DMS79 treated with DMSO at 0.1 percent for 48 hours (cell line): ENCODE data around the gene KCNG2.
"Not testable (repeated sequence)": the region's sequence is repeated elsewhere in the genome, so short reads cannot be mapped to it uniquely, and the experiment has no call there.

Source experiments
- DNase-seq: peaks from one replicate; lab custom pipeline; 2025; lab: John Stamatoyannopoulos, UW

The KCNG2 gene

DNA sequence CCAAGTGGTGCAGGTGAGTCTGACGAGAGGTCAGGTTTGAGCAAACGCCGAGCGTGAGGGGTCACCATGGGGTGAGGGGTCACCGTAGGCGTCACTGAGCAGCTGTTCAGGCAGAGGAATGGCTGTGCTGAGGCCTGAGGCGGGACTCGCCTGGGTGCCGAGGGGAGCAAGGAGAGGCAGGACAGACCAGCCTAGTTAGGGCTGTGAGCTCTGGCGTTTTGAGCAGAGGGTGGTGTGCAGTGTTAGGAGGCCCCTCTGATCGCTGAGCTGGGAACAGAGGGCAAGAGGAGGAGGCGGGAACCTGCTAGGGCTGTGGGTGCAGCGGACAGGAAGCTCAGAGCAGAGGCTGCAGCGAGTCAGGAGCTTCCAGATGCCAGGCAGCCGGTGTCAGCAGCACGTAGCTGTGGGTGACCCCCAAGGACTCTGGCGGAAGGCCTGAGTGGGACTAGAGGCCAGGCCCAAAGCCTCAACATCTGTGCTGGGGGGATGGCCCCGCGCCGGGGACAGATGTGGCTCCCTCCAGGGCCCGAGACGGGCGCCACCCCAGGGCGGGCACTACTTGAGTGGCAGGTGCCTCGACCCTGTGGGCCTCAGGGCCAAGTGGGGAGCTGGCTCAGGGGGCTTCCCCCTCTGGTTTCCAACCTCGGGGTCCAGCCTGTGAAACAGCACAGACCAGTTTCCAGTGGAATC is 55.7 kb downstream of the KCNG2 start:
- DNase-seq = no peak

DNA sequence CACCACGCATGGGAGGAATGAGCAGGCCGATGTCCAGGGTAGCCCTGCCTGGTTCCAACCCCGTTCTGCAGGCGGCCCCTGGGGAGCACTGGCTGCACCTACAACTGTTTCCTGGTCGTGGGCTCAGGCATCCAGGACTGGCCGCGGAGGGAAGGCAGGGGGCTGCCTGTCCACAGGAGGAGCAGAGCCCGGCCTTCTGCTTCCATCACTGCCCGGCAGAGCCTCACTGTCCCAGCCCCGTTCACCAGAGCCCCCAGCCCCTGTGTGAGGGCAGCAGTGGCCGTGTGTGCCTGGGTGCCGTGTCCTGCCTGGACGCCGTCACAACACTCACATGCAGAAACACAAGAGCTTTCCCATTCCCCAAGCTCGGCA is 56.2 kb downstream of the KCNG2 start:
- DNase-seq = no peak

DNA sequence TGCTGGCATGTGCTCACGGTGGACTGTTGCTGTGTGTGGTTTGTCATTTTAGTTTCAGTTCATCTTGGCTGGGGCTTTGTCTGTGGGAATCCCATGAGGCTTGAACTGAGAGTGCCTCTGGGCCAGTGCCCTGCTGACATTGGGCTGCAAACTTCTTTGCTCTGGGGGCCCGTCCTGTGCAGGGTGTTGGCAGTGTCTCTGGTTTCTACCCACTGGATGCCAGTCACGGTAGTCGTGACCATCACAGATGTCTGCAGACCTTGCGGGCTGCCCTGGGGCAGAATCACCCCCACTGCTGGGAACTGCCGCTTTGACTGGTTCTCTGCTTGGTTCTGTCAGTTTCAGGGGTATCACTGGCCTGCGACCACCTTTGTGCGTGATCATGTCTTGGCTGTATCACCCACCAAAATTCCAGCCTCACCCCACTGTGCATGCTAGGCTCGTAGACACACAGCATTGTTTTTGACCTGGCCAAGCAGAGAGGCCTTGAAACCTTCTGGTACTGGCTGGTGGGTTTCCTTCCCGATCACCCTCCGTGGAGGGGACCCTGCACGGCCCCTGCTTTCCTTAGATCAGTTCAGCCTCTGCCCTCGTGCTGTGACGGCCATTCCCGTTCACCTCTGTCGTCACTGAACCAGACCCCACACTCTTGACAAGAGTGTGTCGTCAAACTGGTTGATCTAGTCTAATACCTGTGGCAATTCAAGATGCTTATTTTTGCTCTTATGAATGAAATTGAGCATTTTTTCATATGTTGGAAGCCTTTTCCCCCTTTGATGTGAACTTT is 57.6 kb downstream of the KCNG2 start:
- peak; percentile 30 for DNase-seq

DNA sequence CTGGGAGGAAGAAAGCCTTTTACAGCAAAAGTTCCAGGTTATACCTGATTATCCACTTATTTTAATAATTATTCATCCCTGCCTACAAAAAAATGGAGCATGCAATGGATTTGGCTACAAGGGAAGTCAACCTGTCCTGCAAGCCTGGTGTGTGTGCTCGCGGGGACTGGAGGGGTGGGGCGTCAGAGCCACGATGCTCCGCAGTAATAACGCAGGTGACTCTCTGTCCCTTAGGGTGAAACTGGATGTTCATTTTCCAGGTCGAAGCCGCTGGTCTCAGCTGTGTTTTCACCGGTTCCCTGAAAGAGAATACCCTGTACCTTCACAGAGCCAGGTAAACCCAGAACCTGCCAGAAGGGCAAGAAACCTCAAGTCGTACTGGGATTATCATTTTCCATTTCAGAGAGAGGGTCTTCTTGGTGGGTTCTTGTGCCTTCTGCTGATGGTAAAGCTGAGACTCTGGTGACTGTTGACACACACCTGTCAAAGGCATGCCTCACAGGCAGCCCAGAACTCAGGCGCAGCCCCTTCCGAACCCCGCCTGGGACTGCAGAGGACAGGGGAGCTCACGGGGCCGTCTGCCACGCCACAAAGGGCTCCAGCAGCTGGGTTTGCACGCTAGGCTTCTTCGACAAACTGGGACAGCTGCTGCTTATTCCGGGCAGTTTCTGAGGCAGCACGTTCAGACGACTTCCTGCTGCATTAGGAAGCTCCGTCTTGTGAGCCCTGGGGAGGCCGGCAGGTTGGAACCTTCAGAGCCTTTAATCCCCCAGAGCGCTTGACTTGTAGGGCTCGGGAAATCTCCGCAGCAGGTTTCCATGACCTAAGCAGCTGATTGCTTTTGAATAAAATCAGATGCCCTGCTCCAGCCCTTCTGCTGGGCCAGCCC is 58.6 kb downstream of the KCNG2 start:
- DNase-seq = peak; percentile 69

DNA sequence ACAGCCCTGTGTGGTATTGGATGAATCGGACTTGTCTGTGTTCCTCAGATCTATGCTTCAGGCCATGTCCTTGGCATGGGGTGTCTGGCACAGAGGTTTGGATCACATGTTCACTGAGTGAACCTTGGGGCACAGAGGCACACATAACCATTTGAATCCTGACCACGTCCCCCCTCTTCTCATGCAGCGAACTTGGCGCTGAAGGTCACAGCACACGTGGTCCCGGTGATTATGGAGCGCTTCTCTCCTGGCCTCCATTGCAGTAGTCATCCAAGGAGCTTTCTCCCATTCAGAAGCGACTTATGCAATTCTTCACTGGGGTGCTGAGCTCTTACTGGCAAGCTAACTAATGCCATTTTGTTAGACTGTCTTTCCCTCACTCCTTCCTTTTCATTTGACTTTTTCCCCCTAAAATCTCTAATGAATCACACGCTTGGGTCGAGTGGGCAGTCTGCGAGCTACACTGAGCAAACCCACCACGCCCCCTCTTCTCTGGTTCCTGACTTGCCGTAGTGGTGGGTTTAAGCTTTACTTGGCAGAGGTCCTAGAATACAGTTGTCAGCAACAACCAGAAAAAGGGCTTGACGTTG is 59.4 kb downstream of the KCNG2 start:
- DNase-seq = peak; percentile 84

DNA sequence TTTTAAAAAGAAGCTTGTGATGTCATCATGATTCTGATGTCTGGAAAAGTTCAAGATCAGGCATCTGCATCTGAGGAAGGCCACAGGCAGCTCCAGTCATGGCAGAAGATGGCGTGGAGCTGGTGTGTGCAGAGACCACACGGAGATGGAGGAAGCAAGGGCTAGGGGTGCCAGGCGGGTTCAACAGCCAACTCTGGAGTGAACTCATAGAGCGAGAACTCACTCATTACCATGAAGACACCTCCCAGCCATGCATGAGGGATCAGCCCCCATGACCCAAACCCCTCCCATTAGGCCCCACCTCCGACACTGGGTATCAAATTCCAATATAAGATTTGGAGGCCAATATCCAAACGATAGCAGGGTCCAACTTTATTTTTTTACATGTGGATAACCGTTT is 61.6 kb downstream of the KCNG2 start:
- no peak for DNase-seq

DNA sequence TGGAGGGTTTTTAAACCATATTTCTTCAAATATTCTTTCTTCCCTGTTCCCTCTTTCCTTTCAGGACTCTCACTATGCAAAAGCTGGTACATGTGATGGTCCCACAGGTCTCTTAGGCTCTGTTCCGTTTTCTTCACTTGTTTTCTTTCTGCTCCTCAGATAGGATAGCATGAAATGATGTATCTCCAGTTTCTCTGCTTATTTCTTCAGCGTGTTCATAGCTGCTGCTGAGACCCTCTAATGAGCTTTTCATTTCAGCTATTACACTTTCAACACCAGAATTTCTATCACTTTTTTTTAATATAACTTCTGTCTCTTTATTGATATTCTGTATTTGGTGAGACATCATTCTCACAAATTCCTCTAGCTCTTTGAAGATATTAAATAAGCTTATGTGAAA is 63.9 kb downstream of the KCNG2 start:
- no peak for DNase-seq

DNA sequence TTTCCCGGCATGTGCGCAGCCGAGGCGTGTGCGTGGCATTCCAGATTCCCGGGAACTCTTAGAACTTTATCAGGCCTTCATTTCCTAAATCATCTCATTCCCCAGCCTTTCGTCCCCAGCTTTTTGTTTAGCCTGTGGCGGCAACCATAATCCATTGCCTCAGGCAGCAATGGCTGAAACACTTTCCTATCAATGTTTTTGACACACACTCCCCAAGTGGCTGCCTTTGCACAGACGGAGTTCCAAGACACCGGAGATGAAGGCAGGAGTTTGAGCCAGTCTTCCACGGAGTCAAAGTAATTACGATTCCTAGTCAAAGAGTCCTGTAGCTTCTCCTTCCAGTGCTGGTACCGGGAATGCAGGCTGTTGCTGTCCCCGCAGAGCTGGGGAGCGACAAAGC is 64.8 kb downstream of the KCNG2 start:
- DNase-seq = no peak

DNA sequence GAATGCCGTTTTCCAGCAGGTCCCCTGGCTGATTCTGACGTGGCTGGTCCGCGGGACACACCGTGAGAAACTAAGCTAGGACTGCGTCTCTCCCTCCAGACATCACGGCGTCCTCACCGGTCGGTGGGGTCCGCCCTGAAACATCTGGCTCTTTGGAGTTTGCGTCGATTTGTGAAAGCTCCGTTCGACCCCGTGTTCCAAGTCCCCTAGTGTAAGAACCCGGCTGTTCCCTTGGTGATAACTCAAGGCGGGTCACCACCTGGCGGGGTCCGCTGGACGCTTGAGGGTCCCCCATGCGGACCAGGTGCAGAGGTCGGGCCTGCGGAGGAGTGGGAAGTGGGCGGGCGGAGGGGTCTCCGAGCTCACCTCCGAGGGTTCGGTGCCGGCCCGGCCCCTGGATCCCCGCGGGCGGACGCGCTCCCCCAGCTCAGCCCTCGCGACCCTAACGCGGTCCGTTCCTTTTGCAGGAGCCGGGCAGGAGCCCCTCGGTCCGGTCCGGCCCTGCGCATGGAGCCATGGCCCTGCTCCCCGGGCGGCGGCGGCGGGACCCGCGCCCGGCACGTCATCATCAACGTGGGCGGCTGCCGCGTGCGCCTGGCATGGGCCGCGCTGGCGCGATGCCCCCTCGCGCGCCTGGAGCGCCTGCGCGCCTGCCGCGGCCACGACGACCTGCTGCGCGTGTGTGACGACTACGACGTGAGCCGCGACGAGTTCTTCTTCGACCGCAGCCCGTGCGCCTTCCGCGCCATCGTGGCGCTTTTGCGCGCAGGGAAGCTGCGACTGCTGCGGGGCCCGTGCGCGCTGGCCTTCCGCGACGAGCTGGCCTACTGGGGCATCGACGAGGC is 65.6 kb downstream of the KCNG2 start:
- no peak for DNase-seq

DNA sequence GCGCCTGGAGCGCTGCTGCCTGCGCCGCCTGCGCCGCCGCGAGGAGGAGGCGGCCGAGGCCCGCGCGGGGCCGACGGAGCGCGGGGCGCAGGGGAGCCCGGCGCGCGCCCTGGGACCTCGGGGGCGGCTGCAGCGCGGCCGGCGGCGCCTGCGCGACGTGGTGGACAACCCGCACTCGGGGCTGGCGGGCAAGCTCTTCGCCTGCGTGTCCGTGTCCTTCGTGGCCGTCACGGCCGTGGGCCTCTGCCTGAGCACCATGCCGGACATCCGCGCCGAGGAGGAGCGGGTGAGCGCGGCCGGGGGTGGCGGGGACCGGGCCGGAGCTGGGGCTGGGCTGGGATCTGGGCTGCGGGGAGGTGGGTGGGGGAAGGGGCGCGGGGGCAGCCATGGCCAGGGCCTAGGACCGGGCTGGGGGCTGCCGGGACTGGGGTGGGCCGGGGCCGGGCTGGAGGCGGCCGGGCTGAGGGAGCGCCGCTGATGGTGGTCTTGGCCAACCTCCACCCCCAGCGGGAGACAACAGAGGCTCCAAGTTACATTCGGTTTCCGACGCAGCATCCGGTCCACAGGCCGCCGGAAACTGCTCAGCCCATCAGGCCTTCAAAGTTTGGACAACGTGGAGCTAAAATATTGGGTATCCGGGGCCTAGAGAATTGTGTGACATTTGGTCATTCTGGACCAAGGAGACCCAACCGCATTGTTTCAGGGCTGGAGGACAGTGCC is 66.4 kb downstream of the KCNG2 start:
- no peak for DNase-seq

DNA sequence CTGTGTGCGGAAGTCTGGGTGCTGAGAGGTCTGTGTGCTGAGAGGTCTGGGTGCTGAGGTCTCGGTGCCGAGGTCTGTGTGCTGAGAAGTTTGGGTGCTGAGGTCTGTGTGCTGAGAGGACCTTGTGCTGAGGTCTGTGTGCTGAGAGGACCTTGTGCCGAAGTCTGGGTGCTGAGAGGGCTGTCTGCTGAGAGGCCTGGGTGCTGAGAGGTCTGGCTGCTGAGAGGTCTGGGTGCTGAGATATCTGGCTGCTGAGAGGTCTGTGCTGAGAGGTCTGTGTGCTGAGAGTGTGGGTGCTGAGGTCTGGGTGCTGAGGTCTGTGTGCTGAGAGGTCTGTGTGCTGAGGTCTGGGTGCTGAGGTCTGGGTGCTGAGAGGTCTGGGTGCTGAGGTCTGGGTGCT is 67.2 kb downstream of the KCNG2 start:
- DNase-seq = not testable (repeated sequence)

DNA sequence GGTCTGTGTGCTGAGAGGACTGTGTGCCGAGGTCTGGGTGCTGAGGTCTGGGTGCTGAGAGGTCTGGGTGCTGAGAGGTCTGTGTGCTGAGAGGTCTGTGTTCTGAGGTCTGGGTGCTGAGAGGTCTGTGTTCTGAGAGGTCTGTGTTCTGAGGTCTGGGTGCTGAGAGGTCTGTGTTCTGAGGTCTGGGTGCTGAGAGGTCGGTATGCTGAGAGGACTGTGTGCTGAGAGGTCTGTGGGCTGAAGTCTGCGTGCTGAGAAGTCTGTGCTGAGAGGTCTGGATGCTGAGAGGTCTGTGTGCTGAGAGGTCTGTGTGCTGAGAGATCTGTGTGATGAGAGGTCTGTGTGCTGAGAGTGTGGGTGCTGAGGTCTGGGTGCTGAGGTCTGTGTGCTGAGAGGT is 68.2 kb downstream of the KCNG2 start:
- not testable (repeated sequence) for DNase-seq

DNA sequence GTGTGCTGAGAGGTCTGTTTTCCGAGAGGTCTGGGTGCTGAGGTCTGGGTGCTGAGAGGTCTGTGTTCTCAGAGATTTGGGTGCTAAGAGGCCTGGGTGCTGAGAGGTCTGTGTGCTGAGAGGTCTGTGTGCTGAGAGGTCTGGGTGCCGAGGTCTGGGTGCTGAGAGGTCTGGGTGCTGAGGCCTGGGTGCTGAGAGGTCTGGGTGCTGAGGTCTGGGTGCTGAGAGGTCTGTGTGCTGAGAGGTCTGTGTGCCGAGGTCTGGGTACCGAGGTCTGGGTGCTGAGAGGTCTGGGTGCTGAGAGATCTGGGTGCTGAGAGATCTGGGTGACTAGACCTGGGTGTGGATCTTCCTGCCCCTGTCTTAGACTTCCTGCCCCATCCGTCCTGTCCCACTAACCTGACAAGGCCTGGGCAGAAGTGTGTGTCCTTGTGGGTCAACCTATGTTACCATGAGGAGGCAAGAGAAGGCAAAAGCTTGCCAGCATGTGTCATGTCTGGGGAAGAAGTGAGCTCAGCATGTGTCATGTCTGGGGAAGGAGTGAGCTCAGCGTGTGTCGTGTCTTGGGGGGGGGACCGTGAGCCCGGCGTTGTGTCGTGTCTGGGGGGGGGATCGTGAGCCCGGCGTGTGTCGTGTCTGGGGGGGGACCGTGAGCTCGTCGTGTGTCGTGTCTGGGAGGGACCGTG is 69.3 kb downstream of the KCNG2 start:
- DNase-seq = no peak

DNA sequence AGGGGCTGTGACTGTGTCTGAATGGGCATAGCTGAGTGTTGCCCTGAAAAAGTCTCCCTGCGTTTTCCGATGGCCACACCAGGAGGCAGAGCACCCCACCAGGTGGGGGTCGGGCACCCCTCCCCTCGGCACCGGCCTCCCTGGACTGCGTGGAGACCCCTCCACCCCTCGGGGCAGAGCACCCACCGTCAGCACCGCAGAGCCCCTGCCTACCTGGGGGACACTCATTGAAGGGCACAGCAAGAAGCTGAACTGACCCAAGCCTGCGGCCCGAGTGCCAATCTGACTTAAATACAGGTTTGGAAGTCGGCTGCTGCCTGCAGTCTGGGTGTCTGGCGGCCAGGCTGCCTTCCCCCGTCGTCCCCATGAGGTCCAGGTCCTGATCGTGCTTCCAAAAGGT is 69.9 kb downstream of the KCNG2 start:
- DNase-seq = no peak

DNA sequence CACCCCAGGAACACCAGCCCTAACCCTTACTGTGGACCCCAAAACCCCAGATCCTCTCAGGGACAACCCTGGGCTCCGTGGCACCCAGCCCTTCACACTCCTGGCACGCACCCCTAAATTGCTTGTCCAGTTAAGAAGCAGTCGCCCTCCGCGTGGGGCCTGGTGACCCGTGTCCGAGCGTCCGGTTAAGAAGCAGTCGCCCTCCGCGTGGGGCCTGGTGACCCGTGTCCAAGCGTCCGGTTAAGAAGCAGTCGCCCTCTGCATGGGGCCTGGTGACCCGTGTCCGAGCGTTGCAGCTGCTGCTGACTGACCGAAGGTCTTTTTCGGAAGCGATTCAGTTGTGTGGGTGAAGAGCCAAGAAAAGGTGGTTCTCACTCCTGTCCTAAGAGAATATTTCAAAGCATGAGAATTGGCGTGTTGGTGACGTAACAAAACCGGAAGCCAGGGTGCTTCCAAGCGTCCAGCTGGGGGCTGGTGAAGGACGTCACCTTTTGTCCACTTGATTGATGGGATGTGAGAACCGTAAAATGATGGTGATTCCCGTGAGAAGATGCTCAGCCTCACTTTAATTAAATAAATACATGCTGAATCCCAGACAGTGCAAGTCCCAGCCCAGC is 70.5 kb downstream of the KCNG2 start:
- no peak for DNase-seq

DNA sequence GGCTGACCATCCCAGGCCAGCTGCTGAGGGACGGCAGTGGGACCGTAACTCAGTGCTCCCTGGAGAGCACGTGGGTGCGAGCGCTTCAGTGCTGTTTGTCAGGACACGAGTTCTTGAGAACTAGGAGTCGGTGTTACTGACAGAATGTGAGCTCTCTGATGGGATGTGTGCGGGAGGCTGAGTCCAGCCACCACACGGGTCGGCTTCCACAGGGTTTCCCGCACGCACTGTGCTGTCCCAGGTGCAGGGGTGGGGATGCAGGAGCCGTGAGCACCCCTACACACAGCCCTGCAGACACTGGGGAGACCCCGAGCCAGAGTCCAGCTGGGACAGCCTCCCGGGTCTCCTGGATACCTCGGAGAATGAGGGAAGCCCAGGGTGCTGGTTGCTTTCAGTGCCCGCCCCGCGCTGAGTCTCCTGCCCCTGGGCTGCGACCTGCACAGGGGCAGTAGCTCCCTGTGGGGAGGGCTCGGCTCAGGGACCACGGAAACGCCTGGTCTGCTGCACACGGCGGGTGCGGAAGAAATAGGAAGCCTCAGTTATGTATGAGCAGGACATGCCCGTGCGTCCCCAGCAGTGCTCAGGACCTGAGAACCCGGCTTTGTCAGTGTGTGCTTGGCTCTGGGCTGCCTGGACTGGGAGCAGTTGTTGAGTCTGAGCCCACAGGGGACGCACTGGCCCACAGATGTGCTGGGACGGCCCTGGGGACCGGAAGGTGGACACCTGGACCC is 71.2 kb downstream of the KCNG2 start:
- no peak for DNase-seq

DNA sequence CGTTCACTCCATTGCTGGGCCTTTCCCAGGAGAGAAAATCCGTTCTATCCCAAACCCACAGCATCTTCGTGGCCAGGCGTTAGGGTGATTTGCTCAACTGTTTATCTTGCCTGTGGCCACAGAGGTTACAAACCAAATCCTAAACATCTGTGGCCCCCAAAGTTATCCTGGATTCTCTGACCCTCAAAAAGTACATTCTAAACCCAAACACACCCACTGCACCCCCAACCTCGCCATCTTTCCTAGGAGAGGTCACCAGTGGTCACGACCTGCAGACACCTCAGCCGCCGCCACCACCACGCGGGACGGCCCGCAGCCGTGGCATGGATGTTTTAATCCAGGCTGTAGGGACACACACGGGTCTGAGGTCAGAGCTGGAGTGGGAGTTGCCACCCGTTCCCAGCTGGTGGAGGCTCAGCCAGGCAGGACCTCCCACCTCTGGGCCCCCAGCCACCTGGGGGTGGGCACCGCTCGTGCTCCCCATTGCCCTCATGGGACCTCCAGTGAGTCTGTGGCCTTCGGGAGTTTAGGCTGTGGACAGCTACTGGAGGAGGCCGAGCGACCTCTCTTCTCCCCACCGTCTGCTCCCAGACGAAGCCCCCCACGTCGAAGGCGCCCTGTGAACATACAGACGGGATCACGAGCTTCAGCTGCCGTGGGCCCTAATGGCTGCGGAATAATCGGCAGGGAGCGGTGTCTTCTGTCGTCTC is 72.0 kb downstream of the KCNG2 start:
- no peak for DNase-seq

DNA sequence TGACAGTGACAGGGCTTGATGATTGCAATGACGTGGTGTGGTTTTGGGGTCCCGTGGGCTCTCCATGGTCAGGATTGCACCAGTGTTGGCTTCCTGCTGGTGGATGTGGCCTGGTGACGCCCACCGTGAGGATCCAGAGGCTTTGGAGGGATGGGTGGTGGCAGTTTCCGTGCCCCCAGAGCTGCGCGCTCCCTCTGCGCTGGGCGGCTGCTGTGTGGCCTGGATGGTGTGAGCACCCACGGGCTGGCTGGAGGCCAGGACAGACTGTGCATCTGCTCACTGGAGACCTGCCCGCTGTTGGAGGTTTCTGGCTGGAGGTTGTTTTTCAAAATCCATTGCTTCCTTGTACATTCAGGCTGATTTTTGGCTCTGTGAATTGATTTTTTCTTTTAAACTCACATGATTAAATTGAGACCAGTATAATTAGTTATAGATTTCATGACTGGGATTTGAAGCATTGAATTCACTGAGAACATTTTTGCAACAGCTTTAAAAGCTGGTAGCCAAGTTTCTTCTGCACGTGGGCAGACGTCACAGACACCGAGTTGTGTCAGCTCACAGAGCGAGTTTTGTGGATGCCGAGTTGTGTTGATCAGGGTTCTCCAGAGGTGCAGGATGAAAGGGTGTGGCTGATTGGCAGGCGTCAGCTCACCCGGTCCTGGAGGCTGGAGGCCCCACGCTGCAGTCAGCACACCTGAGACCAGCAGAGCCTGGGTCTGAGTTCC is 72.7 kb downstream of the KCNG2 start:
- DNase-seq = no peak
